Ovary (tissue), 9 donors: ENCODE data around the gene IL1R2. TPM values are rescaled to one million over a fixed set of nuclear protein-coding genes. Genes with fewer than 3 reads are reported as not detected.
A peak's percentile ranks its signal among the peaks of the same experiment; 100 is the strongest.

Experiments
- DNase-seq, 5 donors: peaks; one replicate each; pipeline ENCODE4 v3.0.0-alpha.2; 2019 to 2020
- H3K27ac ChIP-seq, 2 donors: fragments of 200-600 bp; one replicate each; pipeline versions ENCODE4 v1.5.1 to v1.8.0; 2019 to 2022
- H3K27me3 ChIP-seq: fragments of 200-600 bp; one replicate; pipeline ENCODE4 v1.8.0; 2022
- H3K36me3 ChIP-seq: fragments of 200-600 bp; sonication (generic); one replicate; pipeline ENCODE4 v1.5.1; 2019
- H3K4me1 ChIP-seq: one replicate; pipeline ENCODE4 v1.8.1; 2013; ENCODE audit warnings: mild to moderate bottlenecking, moderate library complexity; ENCODE audit not compliant: insufficient read depth
- H3K4me3 ChIP-seq: fragments of 200-600 bp; sonication (generic); one replicate; pipeline ENCODE4 v1.5.1; 2017
- H3K9me3 ChIP-seq, 2 donors: fragments of 200-600 bp in 1 of 2; sonication (generic) in 1 of 2; one replicate each; pipeline versions ENCODE4 v1.5.1 to v1.8.1; 2013 to 2019; ENCODE audit warnings: mild to moderate bottlenecking in 1 of 2, moderate library complexity in 1 of 2
- CTCF ChIP-seq, 3 donors: fragments of 450-650 bp in 2 of 3; fragments of 200-600 bp in 1 of 3; IDR thresholded peaks; one replicate each; pipeline versions ENCODE4 v1.5.1 to v1.8.0; 2016 to 2022; ENCODE audit warnings: antibody characterized with exemption in 3 of 3, mild to moderate bottlenecking in 1 of 3
- EP300 ChIP-seq: sonication (generic); formaldehyde crosslinking; IDR thresholded peaks from one replicate; pipeline ENCODE4 v1.6.1; 2017; ENCODE audit warnings: antibody characterized with exemption
- POLR2A ChIP-seq: fragments of 450-650 bp; IDR thresholded peaks from one replicate; pipeline ENCODE4 v1.6.1; 2017; ENCODE audit warnings: antibody characterized with exemption, mild to moderate bottlenecking, moderate library complexity
- WGBS, 3 donors: extraction: QIAGEN DNeasy Blood & Tissue Kit in 1 of 3; methylation state at CpG; one replicate each; pipeline versions ENCODE4 v1.1.5 to v1.1.7; 2013 to 2017; 5-methylcytosine and 5-hydroxymethylcytosine counted together
- intact Hi-C, 4 donors: fragments of 100-400 bp; cut with DNase I; formaldehyde crosslinking; loops; one replicate each; pipeline versions ENCODE4 v1.11.0 to v1.15.1; 2022 to 2023
- polyA plus RNA-seq, 2 donors: library from polyadenylated mRNA; stranded (reverse); fragments of 200-250 nt in 1 of 2; fragments of 350-450 nt in 1 of 2; fragmentation: Illumina TruSeq in 1 of 2; extraction: RNeasy Lipid Tissue Mini Kit (QIAGEN cat#74804) in 1 of 2; gene quantifications; one replicate each; pipeline ENCODE4 v1.2.3, GENCODE V29; 2013 to 2014
- total RNA-seq, 7 donors: library from RNA; depleted of rRNA in 2 of 7; stranded (reverse); fragments of >200 nt in 2 of 7; fragmentation: NEBNext Ultra II Directional in 3 of 7; extraction: Animal tissue kit (Norgen Biotek cat#: 25700) in 3 of 7; gene quantifications; one replicate each; pipeline versions ENCODE4 v1.1.0 to v1.2.4, GENCODE V29; 2016 to 2023
- donor health status: DM: no; HTN: no; CAD: no; lungs with moderate emphysema.
- donor health status: DM: no; HTN: no; CAD: no.
- donor health status: Bipolar disorder and iron deficiency.
- donor health status: DM: yes; HTN: yes; CAD: no.
- donor health status: DM: no; HTN: no; CAD: no.
- donor health status: DM: yes; HTN: yes; CAD: no.

Gene IL1R2
- total and polyA plus RNA-seq, 9 donors: 0.15 to 8.7 (median 1.1) TPM

- no peak for DNase-seq
- Histone ChIP-seq H3K27ac (no peak overlapping the region), H3K4me1 (peaks cover 16% of the 10 kb centered on the region), H3K27me3 (no peaks in the 10 kb centered on the region), H3K36me3 (no peaks in the 10 kb centered on the region), H3K9me3 (no peaks in the 10 kb centered on the region), H3K4me3 (no peak overlapping the region)
- intact Hi-C loops: no loop called here
- no peak for TF ChIP-seq EP300
- TF ChIP-seq POLR2A: no peak
- TF ChIP-seq CTCF (IDR thresholded peaks at IDR 0.05): no peak
- WGBS, 3 donors: 50 to 57% (median 54%) methylated on average over 8 of the region's 8 CpGs
Measured at GRCh38 chr2:102061962-102062795, 70.4 kb downstream of the IL1R2 start.

- Histone ChIP-seq H3K36me3 (no peaks in the 10 kb centered on the region), H3K27ac (no peak overlapping the region), H3K4me3 (no peak overlapping the region), H3K4me1 (peaks cover 16% of the 10 kb centered on the region), H3K9me3 (no peaks in the 10 kb centered on the region), H3K27me3 (no peaks in the 10 kb centered on the region)
- no peak for DNase-seq
- intact Hi-C loops: no loop called here
- 38 to 42% (median 39%) methylated on average over 3 of the region's 3 CpGs for WGBS, 3 donors
- no peak for TF ChIP-seq CTCF (IDR thresholded peaks at IDR 0.05)
- TF ChIP-seq EP300: no peak
- TF ChIP-seq POLR2A: no peak
Measured at GRCh38 chr2:102062802-102063201, 71.0 kb downstream of the IL1R2 start.

GRCh38 chr2:102063487-102063911 lies 71.7 kb downstream of the IL1R2 start:
- DNase-seq: peak in 4 of 5 donors; percentile 53 to 71 (median 65)
- Histone ChIP-seq H3K36me3 (no peaks in the 10 kb centered on the region), H3K9me3 (no peaks in the 10 kb centered on the region), H3K4me1 (peaks cover 16% of the 10 kb centered on the region), H3K4me3 (no peak overlapping the region), H3K27me3 (no peaks in the 10 kb centered on the region), H3K27ac (peak overlapping the region; percentile 70 to 88)
- TF ChIP-seq CTCF (IDR thresholded peaks at IDR 0.05) (no peak), POLR2A (no peak), EP300 (no peak)
- intact Hi-C loops: no loop called here
- 18 to 22% (median 22%) methylated on average over 6 of the region's 6 CpGs for WGBS, 3 donors

- H3K36me3 ChIP-seq: no peaks in the 10 kb centered on the region
- peak; percentile 15 for TF ChIP-seq POLR2A
- TF ChIP-seq EP300: peak; percentile 94
- no peak for TF ChIP-seq CTCF (IDR thresholded peaks at IDR 0.05)
- intact Hi-C loops: no loop called here
- H3K4me3 ChIP-seq: no peak overlapping the region
- WGBS, 3 donors: 2 to 9% (median 5%) methylated on average over 7 to 9 of the region's 9 CpGs
- H3K27ac ChIP-seq: peak overlapping the region; percentile 70 to 88
- H3K9me3 ChIP-seq: no peaks in the 10 kb centered on the region
- H3K27me3 ChIP-seq: no peaks in the 10 kb centered on the region
- DNase-seq: peak; percentile 82 to 93 (median 88)
- H3K4me1 ChIP-seq: peaks cover 17% of the 10 kb centered on the region
Measured at GRCh38 chr2:102063941-102064678, 72.3 kb downstream of the IL1R2 start.
